Activated CD8-positive, alpha-beta memory T cell treated with anti-CD3 and anti-CD28 coated beads for 36 hours (primary cell): ENCODE measurements around the gene PAK4. TPM values are rescaled to one million over a fixed set of nuclear protein-coding genes. Genes with fewer than 3 reads are reported as not detected.
"Not testable (repeated sequence)": the region's sequence is repeated elsewhere in the genome, so short reads cannot be mapped to it uniquely, and the experiment has no call there.

Experiments
- CTCF ChIA-PET: fragments of 350-600 bp; sonication (Branson Sonifier 250); formaldehyde crosslinking; loops from one replicate; lab custom pipeline; 2021; ENCODE audit warnings: antibody characterized with exemption; lab: Charles Lee
- POLR2A ChIA-PET: fragments of 350-600 bp; sonication (Branson Sonifier 250); formaldehyde crosslinking; loops from one replicate; lab custom pipeline; 2021; ENCODE audit warnings: antibody characterized with exemption; lab: Charles Lee
- total RNA-seq, 2 experiments: library from RNA; stranded (reverse); gene quantifications; one replicate each; pipeline ENCODE4 v1.2.3, GENCODE V29; 2021

PAK4 gene
- total RNA-seq: 10 to 100 TPM; 19.2 TPM

GRCh38 chr19:39125554-39126311 lies at the start of gene PAK4:
PAK4 (plus strand) TSS chr19:39125786; CDS start chr19:39169554, 43,768 bp downstream.
- POLR2A ChIA-PET: no interaction called here
- CTCF ChIA-PET: interaction anchor here (0.6 to 1.5 kb wide), 2 partner anchors 51 to 164 kb away, joined by 3 read pairs; no protein-coding TSS in a partner anchor

- POLR2A ChIA-PET: no interaction called here
- CTCF ChIA-PET: no interaction called here
Measured at GRCh38 chr19:39077323-39077722, 48.3 kb upstream of the PAK4 start.

GRCh38 chr19:39078436-39079200 lies 47.0 kb upstream of the PAK4 start:
- ChIA-PET CTCF (no interaction called here), POLR2A (no interaction called here)

GRCh38 chr19:39080431-39080830 lies 45.2 kb upstream of the PAK4 start:
- ChIA-PET CTCF (interaction anchor here (1.2 kb wide), 1 partner anchor 29 kb away, joined by 3 read pairs; no protein-coding TSS in a partner anchor), POLR2A (no interaction called here)

- ChIA-PET POLR2A (no interaction called here), CTCF (no interaction called here)
Measured at GRCh38 chr19:39082167-39082566, 43.4 kb upstream of the PAK4 start.

GRCh38 chr19:39082745-39083598 lies 42.6 kb upstream of the PAK4 start:
- CTCF ChIA-PET: no interaction called here
- POLR2A ChIA-PET: no interaction called here

- POLR2A ChIA-PET: no interaction called here
- CTCF ChIA-PET: no interaction called here
Measured at GRCh38 chr19:39083599-39083982, 42.0 kb upstream of the PAK4 start.

GRCh38 chr19:39083983-39084731 lies 41.4 kb upstream of the PAK4 start, which contains the start of gene ACP7:
ACP7 (plus strand) TSS chr19:39084368; CDS start chr19:39085270, 902 bp downstream.
- ChIA-PET CTCF (no interaction called here), POLR2A (no interaction called here)

GRCh38 chr19:39084732-39085080 lies 40.9 kb upstream of the PAK4 start:
- POLR2A ChIA-PET: no interaction called here
- CTCF ChIA-PET: no interaction called here

GRCh38 chr19:39085392-39085791 lies 40.2 kb upstream of the PAK4 start:
- CTCF ChIA-PET: no interaction called here

GRCh38 chr19:39086386-39086785 lies 39.2 kb upstream of the PAK4 start:
- CTCF ChIA-PET: no interaction called here

More at GRCh38 chr19:39085392-39085791, 40.2 kb upstream of the PAK4 start:
- POLR2A ChIA-PET: no interaction called here

GRCh38 chr19:39087907-39088686 lies 37.5 kb upstream of the PAK4 start:
- POLR2A ChIA-PET: no interaction called here
- CTCF ChIA-PET: interaction anchor here (0.8 kb wide), 1 partner anchor 36 kb away, joined by 3 read pairs; no protein-coding TSS in a partner anchor

More at GRCh38 chr19:39086386-39086785, 39.2 kb upstream of the PAK4 start:
- POLR2A ChIA-PET: no interaction called here

GRCh38 chr19:39090016-39090415 lies 35.6 kb upstream of the PAK4 start:
- CTCF ChIA-PET: not testable (repeated sequence)

GRCh38 chr19:39090881-39091280 lies 34.7 kb upstream of the PAK4 start:
- POLR2A ChIA-PET: interaction anchor here (0.6 kb wide), 1 partner anchor 1173 kb away, joined by 3 read pairs; no protein-coding TSS in a partner anchor
- CTCF ChIA-PET: no interaction called here

More at GRCh38 chr19:39090016-39090415, 35.6 kb upstream of the PAK4 start:
- POLR2A ChIA-PET: not testable (repeated sequence)

- CTCF ChIA-PET, POLR2A ChIA-PET: not testable (repeated sequence)
Measured at GRCh38 chr19:39095799-39096540, 29.6 kb upstream of the PAK4 start.

- ChIA-PET CTCF (interaction anchor here (0.6 kb wide), 1 partner anchor 952 kb away, joined by 3 read pairs; no protein-coding TSS in a partner anchor), POLR2A (no interaction called here)
Measured at GRCh38 chr19:39097299-39097698, 28.3 kb upstream of the PAK4 start.

- CTCF ChIA-PET: interaction anchor here (0.6 to 0.7 kb wide), 2 partner anchors 24 to 953 kb away, joined by 3 read pairs; no protein-coding TSS in a partner anchor
- POLR2A ChIA-PET: no interaction called here
Measured at GRCh38 chr19:39097721-39098120, 27.9 kb upstream of the PAK4 start.
